HL-60 (cell line): ENCODE data around the gene NTMT2.
"Not testable (repeated sequence)": the region's sequence is repeated elsewhere in the genome, so short reads cannot be mapped to it uniquely, and the experiment has no call there.

Experiments used
- CTCF ChIP-seq: IDR thresholded peaks from one replicate; pipeline ENCODE4 v1.5.1; 2011; ENCODE audit warnings: low read length, control low read depth, inconsistent platforms; ENCODE audit not compliant: insufficient read depth
- POLR2AphosphoS5 ChIP-seq: IDR thresholded peaks from 2 replicates; pipeline ENCODE4 v1.6.1; 2012; ENCODE audit warnings: low read depth

GRCh38 chr1:170113140-170113539, 32.6 kb upstream of the NTMT2 start:
- not testable (repeated sequence) for TF ChIP-seq CTCF, POLR2AphosphoS5
